ENCODE measurements around the gene ARHGAP40. TPM values are rescaled to one million over a fixed set of nuclear protein-coding genes. Genes with fewer than 3 reads are reported as not detected.

Gene ARHGAP40
- total and polyA plus RNA-seq, 2 of the 13 experiments (the other 11 are each of a cell fraction or from before 2014, with no cell fraction given), result 0.75 to 2.1 TPM

GRCh38 chr20:38692436-38693411, 91.1 kb downstream of the ARHGAP40 start (continued):
- TF ChIP-seq GMEB2 (CRISPR knock-in tag; IDR thresholded peaks at IDR 0.05; ENCODE audit: low read depth) (no peak), TSC22D2 (CRISPR knock-in tag; IDR thresholded peaks at IDR 0.05; ENCODE audit: borderline replicate concordance) (peak; percentile 99), TAF1 (CRISPR knock-in tag; IDR thresholded peaks at IDR 0.05) (no peak), ZNF589 (CRISPR knock-in tag; conservative IDR thresholded peaks at IDR 0.05) (peak; percentile 62; the same call in 1 of the 2 replicates), ZNF143 (CRISPR knock-in tag; IDR thresholded peaks at IDR 0.05) (no peak), NCOA1 (CRISPR knock-in tag; IDR thresholded peaks at IDR 0.05) (no peak), RERE (CRISPR knock-in tag; IDR thresholded peaks at IDR 0.05; ENCODE audit: low read depth) (peak; percentile 33; the same call in 1 of the 2 replicates), HOXA5 (CRISPR knock-in tag; IDR thresholded peaks at IDR 0.05) (peak; percentile 93), ARNT (IDR thresholded peaks at IDR 0.05) (no peak), ZNF746 (CRISPR knock-in tag; IDR thresholded peaks at IDR 0.05) (no peak), SRF (IDR thresholded peaks at IDR 0.05; ENCODE audit: low read depth, low read length) (no peak), ZSCAN30 (CRISPR knock-in tag; IDR thresholded peaks at IDR 0.05) (no peak), CBFB (CRISPR knock-in tag; IDR thresholded peaks at IDR 0.05) (no peak), PAWR (CRISPR knock-in tag; IDR thresholded peaks at IDR 0.05; ENCODE audit: borderline replicate concordance) (no peak)
- TF ChIP-seq, protein P1, sequence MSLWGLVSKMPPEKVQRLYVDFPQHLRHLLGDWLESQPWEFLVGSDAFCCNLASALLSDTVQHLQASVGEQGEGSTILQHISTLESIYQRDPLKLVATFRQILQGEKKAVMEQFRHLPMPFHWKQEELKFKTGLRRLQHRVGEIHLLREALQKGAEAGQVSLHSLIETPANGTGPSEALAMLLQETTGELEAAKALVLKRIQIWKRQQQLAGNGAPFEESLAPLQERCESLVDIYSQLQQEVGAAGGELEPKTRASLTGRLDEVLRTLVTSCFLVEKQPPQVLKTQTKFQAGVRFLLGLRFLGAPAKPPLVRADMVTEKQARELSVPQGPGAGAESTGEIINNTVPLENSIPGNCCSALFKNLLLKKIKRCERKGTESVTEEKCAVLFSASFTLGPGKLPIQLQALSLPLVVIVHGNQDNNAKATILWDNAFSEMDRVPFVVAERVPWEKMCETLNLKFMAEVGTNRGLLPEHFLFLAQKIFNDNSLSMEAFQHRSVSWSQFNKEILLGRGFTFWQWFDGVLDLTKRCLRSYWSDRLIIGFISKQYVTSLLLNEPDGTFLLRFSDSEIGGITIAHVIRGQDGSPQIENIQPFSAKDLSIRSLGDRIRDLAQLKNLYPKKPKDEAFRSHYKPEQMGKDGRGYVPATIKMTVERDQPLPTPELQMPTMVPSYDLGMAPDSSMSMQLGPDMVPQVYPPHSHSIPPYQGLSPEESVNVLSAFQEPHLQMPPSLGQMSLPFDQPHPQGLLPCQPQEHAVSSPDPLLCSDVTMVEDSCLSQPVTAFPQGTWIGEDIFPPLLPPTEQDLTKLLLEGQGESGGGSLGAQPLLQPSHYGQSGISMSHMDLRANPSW (CRISPR knock-in tag; IDR thresholded peaks at IDR 0.05; ENCODE audit: borderline replicate concordance), result no peak
